B cell (primary cell): ENCODE measurements around the gene MFSD6.

ENCODE experiments used
- EZH2 ChIP-seq: IDR thresholded peaks from 2 replicates; pipeline ENCODE4 v1.6.1; 2012; ENCODE audit warnings: borderline replicate concordance, low read depth, mild to moderate bottlenecking, moderate library complexity, low read length; ENCODE audit not compliant: insufficient read depth, poor library complexity, severe bottlenecking
- TF ChIP-seq, protein P1 (sequence below): fragments of 200-600 bp; IDR thresholded peaks from one replicate; pipeline ENCODE4 v1.8.0; 2022; ENCODE audit warnings: antibody characterized with exemption, mild to moderate bottlenecking

DNA sequence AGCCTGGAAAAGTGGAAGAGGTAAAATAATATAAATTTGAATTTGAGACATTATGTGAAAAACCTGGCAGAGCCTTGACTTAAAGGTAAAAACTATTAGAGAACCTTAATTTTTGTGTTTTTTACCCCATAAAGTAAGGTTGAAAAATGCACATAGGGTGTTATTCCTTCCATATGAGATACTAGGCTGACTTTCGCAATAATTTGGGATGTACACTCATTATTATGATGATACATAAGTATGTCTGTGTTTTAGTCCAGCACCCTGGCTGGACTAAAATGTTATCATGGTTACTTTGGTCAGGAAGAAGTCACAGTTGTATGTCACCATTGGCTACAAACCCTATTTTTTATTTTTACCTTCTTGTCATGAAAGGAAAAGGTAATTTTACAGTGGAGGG, 106.5 kb downstream of the MFSD6 start:
- TF ChIP-seq, protein P1, sequence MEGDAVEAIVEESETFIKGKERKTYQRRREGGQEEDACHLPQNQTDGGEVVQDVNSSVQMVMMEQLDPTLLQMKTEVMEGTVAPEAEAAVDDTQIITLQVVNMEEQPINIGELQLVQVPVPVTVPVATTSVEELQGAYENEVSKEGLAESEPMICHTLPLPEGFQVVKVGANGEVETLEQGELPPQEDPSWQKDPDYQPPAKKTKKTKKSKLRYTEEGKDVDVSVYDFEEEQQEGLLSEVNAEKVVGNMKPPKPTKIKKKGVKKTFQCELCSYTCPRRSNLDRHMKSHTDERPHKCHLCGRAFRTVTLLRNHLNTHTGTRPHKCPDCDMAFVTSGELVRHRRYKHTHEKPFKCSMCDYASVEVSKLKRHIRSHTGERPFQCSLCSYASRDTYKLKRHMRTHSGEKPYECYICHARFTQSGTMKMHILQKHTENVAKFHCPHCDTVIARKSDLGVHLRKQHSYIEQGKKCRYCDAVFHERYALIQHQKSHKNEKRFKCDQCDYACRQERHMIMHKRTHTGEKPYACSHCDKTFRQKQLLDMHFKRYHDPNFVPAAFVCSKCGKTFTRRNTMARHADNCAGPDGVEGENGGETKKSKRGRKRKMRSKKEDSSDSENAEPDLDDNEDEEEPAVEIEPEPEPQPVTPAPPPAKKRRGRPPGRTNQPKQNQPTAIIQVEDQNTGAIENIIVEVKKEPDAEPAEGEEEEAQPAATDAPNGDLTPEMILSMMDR: no peak
- no peak for TF ChIP-seq EZH2
